GM19438 (cell line): ENCODE data around the gene TENM4.

Source experiments
- ATAC-seq: cut with Tn5 transposase; IDR thresholded peaks from one replicate; pipeline ENCODE4 v1.9.1; 2021; ENCODE audit warnings: low read depth; ENCODE audit not compliant: unreplicated experiment

TENM4 gene

GRCh38 chr11:78786746-78787145 lies 654.1 kb downstream of the TENM4 start:
- ATAC-seq, result no peak

GRCh38 chr11:78786086-78786485 lies 654.7 kb downstream of the TENM4 start:
- no peak for ATAC-seq

- no peak for ATAC-seq
Measured at GRCh38 chr11:78784321-78785061, 656.3 kb downstream of the TENM4 start.

- no peak for ATAC-seq
Measured at GRCh38 chr11:78783846-78784245, 657.0 kb downstream of the TENM4 start.

GRCh38 chr11:78783301-78783700 lies 657.5 kb downstream of the TENM4 start:
- no peak for ATAC-seq

GRCh38 chr11:78782725-78783124 lies 658.1 kb downstream of the TENM4 start:
- ATAC-seq, result no peak

- no peak for ATAC-seq
Measured at GRCh38 chr11:78780889-78781288, 659.9 kb downstream of the TENM4 start.

GRCh38 chr11:78773492-78773891 lies 667.3 kb downstream of the TENM4 start:
- no peak for ATAC-seq

GRCh38 chr11:78773077-78773476 lies 667.8 kb downstream of the TENM4 start:
- ATAC-seq, result no peak

- ATAC-seq, result no peak
Measured at GRCh38 chr11:78772186-78772585, 668.6 kb downstream of the TENM4 start.

- no peak for ATAC-seq
Measured at GRCh38 chr11:78770931-78771330, 669.9 kb downstream of the TENM4 start.

GRCh38 chr11:78768971-78769370 lies 671.9 kb downstream of the TENM4 start:
- no peak for ATAC-seq

- no peak for ATAC-seq
Measured at GRCh38 chr11:78768345-78768744, 672.5 kb downstream of the TENM4 start.

- ATAC-seq, result no peak
Measured at GRCh38 chr11:78767027-78767932, 673.5 kb downstream of the TENM4 start.

- ATAC-seq, result no peak
Measured at GRCh38 chr11:78764946-78765345, 675.9 kb downstream of the TENM4 start.

- no peak for ATAC-seq
Measured at GRCh38 chr11:78763664-78764063, 677.2 kb downstream of the TENM4 start.

GRCh38 chr11:78762105-78762504 lies 678.7 kb downstream of the TENM4 start:
- ATAC-seq, result no peak

GRCh38 chr11:78759071-78759470 lies 681.8 kb downstream of the TENM4 start:
- no peak for ATAC-seq

- no peak for ATAC-seq
Measured at GRCh38 chr11:78753297-78753696, 687.5 kb downstream of the TENM4 start.

GRCh38 chr11:78752494-78752893 lies 688.3 kb downstream of the TENM4 start:
- ATAC-seq, result no peak

GRCh38 chr11:78748918-78749690 lies 691.7 kb downstream of the TENM4 start:
- ATAC-seq, result no peak
